ENCODE measurements around the gene NODAL.

NODAL gene

DNA sequence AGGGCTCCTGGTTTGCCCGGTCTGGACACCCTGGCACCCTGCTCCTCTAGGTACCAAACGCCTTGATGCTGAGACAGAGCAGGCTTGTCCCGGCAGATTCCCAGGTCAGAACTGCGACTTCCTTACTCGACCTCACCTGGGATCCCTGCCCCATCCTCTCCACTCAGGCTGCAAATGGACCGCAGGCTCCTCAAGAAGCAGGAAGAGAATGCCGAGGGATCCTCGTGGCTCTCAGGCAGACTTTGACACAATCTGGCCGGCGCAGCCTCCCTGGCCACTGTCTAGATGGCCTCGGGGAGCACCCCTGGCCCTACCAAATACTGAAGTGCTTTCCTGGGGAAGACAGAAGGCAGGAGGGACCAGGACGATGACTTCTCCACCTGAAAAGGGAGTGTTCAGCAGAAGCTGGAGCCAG, 421 bp upstream of the NODAL start:
- H3K27ac ChIP-seq (ENCODE audit: extremely low read depth, low read depth, low read length) = no peak overlapping the region
- no peaks in the 10 kb centered on the region for H3K4me1 ChIP-seq (ENCODE audit: control insufficient read depth, insufficient read depth, low read length)
- no peak overlapping the region for H3K4me3 ChIP-seq (ENCODE audit: low read depth, low read length)
- H3K9me3 ChIP-seq (ENCODE audit: control insufficient read depth, insufficient read depth, low read depth, low read length) = no peaks in the 10 kb centered on the region
- ChIA-PET POLR2A (interaction anchor here (1.5 kb wide), 1 partner anchor 12 kb away, joined by 4 read pairs; no protein-coding TSS in a partner anchor), CTCF (no interaction called here)
- no peaks in the 10 kb centered on the region for H3K36me3 ChIP-seq (ENCODE audit: control insufficient read depth in 2 of 2, insufficient read depth in 1 of 2, low read length in 2 of 2)
- TF ChIP-seq ZBTB17 (tag by site-specific recombination; IDR thresholded peaks at IDR 0.05) = no peak
- no peak for TF ChIP-seq BCL11B (tag by site-specific recombination; IDR thresholded peaks at IDR 0.05; ENCODE audit: low read depth)
- no peak for TF ChIP-seq BCL11A (tag by site-specific recombination; IDR thresholded peaks at IDR 0.05; ENCODE audit: low read depth)

DNA sequence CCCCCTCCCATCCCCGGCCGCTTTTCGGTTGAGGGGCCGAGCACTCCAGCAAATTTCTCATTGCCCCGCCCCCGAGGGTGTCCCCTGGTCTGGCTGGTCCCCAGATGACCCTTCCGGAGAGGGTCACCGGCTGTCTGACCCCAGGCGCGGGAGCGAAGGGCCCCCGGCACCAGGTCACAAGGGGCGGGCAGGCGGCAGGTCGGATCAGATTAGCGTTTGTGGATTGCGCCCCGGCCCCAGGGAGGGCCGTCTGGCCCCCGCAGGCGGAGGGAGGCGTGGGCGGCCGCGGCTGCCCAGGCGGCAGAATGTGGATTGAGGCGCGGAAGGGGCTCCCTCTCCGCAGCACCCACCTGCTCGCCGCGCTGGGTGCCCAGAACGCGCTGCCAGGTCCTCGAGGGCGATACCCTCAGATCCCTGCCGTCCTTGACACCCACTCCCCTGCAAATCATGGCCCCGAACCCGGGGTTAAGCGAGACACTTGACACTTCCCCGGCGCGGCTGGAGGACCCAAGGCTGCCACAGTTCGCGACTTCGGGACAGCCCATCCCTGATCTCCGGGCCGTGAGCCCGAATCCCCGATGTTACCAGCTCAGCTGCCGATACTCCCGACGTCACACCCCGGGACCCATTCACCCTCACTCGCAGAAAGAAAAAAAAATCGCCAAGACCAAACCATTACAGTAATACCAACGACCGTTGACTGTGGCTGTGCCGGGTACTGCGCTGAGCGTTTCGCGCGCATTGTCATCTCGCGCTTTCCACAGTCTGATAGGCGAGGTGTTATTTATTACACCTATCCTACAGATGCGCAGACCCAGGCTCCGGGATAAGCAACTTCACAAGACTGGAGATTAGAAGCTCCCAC, 953 bp downstream of the NODAL start:
- CTCF ChIA-PET = interaction anchor here (0.6 kb wide), 2 partner anchors 185 to 252 kb away, joined by 3 read pairs; no protein-coding TSS in a partner anchor

DNA sequence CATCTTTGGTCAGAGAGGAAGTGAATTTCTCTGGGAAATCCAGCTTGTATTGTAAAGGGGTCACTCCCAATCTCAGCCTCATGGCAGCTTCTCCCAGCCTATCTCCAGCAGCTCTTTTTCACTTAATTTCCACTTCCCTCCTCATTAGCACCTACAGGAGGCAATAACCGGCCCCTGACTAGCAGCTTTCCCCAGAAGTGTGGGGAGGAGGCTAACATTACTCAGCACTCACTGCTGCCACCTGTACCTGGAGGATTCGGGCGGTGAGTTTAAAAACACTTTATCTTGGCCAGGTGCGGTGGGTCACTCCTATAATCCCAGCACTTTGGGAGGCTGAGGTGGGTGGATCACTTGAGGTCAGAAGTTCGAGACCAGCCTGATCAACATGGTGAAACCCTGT, 3.8 kb downstream of the NODAL start:
- no peak overlapping the region for H3K27ac ChIP-seq (ENCODE audit: extremely low read depth, low read depth, low read length)
- H3K4me3 ChIP-seq (ENCODE audit: low read depth, low read length) = no peak overlapping the region
- H3K9me3 ChIP-seq (ENCODE audit: control insufficient read depth, insufficient read depth, low read depth, low read length) = no peaks in the 10 kb centered on the region
- no peaks in the 10 kb centered on the region for H3K36me3 ChIP-seq (ENCODE audit: control insufficient read depth in 2 of 2, insufficient read depth in 1 of 2, low read length in 2 of 2)
- POLR2A ChIA-PET = no interaction called here
- CTCF ChIA-PET = no interaction called here
- no peaks in the 10 kb centered on the region for H3K4me1 ChIP-seq (ENCODE audit: control insufficient read depth, insufficient read depth, low read length)
- no peak for TF ChIP-seq TRIM28 (IDR thresholded peaks at IDR 0.05; ENCODE audit: borderline replicate concordance, low read length)
- TF ChIP-seq, protein P1, sequence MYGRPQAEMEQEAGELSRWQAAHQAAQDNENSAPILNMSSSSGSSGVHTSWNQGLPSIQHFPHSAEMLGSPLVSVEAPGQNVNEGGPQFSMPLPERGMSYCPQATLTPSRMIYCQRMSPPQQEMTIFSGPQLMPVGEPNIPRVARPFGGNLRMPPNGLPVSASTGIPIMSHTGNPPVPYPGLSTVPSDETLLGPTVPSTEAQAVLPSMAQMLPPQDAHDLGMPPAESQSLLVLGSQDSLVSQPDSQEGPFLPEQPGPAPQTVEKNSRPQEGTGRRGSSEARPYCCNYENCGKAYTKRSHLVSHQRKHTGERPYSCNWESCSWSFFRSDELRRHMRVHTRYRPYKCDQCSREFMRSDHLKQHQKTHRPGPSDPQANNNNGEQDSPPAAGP (tag by site-specific recombination; IDR thresholded peaks at IDR 0.05) = no peak
- TF ChIP-seq ZNF223 (tag by site-specific recombination; IDR thresholded peaks at IDR 0.05) = no peak
- no peak for TF ChIP-seq GLI2 (tag by site-specific recombination; IDR thresholded peaks at IDR 0.05; ENCODE audit: borderline replicate concordance, low read depth)
- TF ChIP-seq ZNF473 (tag by site-specific recombination; IDR thresholded peaks at IDR 0.05) = no peak
- no peak for TF ChIP-seq ZFP41 (tag by site-specific recombination; IDR thresholded peaks at IDR 0.05; ENCODE audit: borderline replicate concordance)
- no peak for TF ChIP-seq ZNF791 (tag by site-specific recombination; IDR thresholded peaks at IDR 0.05)
- TF ChIP-seq ZNF366 (tag by site-specific recombination; conservative IDR thresholded peaks at IDR 0.05) = no peak
- TF ChIP-seq ZNF510 (tag by site-specific recombination; IDR thresholded peaks at IDR 0.05; ENCODE audit: insufficient replicate concordance) = no peak
- no peak for TF ChIP-seq KLF1 (tag by site-specific recombination; IDR thresholded peaks at IDR 0.05)
- no peak for TF ChIP-seq ZNF114 (tag by site-specific recombination; IDR thresholded peaks at IDR 0.05)
- TF ChIP-seq, protein P2, sequence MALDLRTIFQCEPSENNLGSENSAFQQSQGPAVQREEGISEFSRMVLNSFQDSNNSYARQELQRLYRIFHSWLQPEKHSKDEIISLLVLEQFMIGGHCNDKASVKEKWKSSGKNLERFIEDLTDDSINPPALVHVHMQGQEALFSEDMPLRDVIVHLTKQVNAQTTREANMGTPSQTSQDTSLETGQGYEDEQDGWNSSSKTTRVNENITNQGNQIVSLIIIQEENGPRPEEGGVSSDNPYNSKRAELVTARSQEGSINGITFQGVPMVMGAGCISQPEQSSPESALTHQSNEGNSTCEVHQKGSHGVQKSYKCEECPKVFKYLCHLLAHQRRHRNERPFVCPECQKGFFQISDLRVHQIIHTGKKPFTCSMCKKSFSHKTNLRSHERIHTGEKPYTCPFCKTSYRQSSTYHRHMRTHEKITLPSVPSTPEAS (tag by site-specific recombination; IDR thresholded peaks at IDR 0.05) = no peak
- TF ChIP-seq ZNF561 (tag by site-specific recombination; IDR thresholded peaks at IDR 0.05; ENCODE audit: borderline replicate concordance) = no peak
- no peak for TF ChIP-seq KLF10 (tag by site-specific recombination; IDR thresholded peaks at IDR 0.05)
- TF ChIP-seq ZNF311 (tag by site-specific recombination; IDR thresholded peaks at IDR 0.05; ENCODE audit: borderline replicate concordance) = no peak

More for the DNA sequence above, 953 bp downstream of the NODAL start:
- H3K4me1 ChIP-seq (ENCODE audit: control insufficient read depth, insufficient read depth, low read length) = no peaks in the 10 kb centered on the region
- no peak overlapping the region for H3K27ac ChIP-seq (ENCODE audit: extremely low read depth, low read depth, low read length)
- H3K36me3 ChIP-seq (ENCODE audit: control insufficient read depth in 2 of 2, insufficient read depth in 1 of 2, low read length in 2 of 2) = no peaks in the 10 kb centered on the region
- no peak overlapping the region for H3K4me3 ChIP-seq (ENCODE audit: low read depth, low read length)
- POLR2A ChIA-PET = no interaction called here
- no peaks in the 10 kb centered on the region for H3K9me3 ChIP-seq (ENCODE audit: control insufficient read depth, insufficient read depth, low read depth, low read length)
- TF ChIP-seq ZNF561 (tag by site-specific recombination; IDR thresholded peaks at IDR 0.05; ENCODE audit: borderline replicate concordance) (no peak), ZNF223 (tag by site-specific recombination; IDR thresholded peaks at IDR 0.05) (no peak), SCRT2 (tag by site-specific recombination; IDR thresholded peaks at IDR 0.05) (no peak), ZBTB20 (tag by site-specific recombination; IDR thresholded peaks at IDR 0.05) (no peak)
- TF ChIP-seq, protein P3, sequence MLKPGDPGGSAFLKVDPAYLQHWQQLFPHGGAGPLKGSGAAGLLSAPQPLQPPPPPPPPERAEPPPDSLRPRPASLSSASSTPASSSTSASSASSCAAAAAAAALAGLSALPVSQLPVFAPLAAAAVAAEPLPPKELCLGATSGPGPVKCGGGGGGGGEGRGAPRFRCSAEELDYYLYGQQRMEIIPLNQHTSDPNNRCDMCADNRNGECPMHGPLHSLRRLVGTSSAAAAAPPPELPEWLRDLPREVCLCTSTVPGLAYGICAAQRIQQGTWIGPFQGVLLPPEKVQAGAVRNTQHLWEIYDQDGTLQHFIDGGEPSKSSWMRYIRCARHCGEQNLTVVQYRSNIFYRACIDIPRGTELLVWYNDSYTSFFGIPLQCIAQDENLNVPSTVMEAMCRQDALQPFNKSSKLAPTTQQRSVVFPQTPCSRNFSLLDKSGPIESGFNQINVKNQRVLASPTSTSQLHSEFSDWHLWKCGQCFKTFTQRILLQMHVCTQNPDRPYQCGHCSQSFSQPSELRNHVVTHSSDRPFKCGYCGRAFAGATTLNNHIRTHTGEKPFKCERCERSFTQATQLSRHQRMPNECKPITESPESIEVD (tag by site-specific recombination; IDR thresholded peaks at IDR 0.05) = no peak

All from HEK293 (cell line).